Measurements from ENCODE around the gene PLSCR1.
"Not testable (repeated sequence)": the region's sequence is repeated elsewhere in the genome, so short reads cannot be mapped to it uniquely, and the experiment has no call there.

Gene PLSCR1

GRCh38 chr3:146550070-146550615 is 5.7 kb upstream of the PLSCR1 start:
- in situ Hi-C loops (cut with HindIII; ENCODE audit: low sequenced_read_pairs): no loop called here

- in situ Hi-C loops (cut with HindIII; ENCODE audit: low sequenced_read_pairs): no loop called here
Measured at GRCh38 chr3:146547235-146547835, 2.9 kb upstream of the PLSCR1 start.

GRCh38 chr3:146546366-146546965 is 2.1 kb upstream of the PLSCR1 start:
- in situ Hi-C loops (cut with HindIII; ENCODE audit: low sequenced_read_pairs): no loop called here

- in situ Hi-C loops (cut with HindIII; ENCODE audit: low sequenced_read_pairs): no loop called here
Measured at GRCh38 chr3:146544929-146545528, 622 bp upstream of the PLSCR1 start.

GRCh38 chr3:146543461-146544001 is 876 bp downstream of the PLSCR1 start:
- in situ Hi-C loops (cut with HindIII; ENCODE audit: low sequenced_read_pairs): no loop called here

GRCh38 chr3:146542978-146543377 is 1.4 kb downstream of the PLSCR1 start:
- in situ Hi-C loops (cut with HindIII; ENCODE audit: low sequenced_read_pairs): no loop called here

- in situ Hi-C loops (cut with HindIII; ENCODE audit: low sequenced_read_pairs): no loop called here
Measured at GRCh38 chr3:146542179-146542578, 2.2 kb downstream of the PLSCR1 start.

GRCh38 chr3:146540978-146541377 is 3.4 kb downstream of the PLSCR1 start:
- in situ Hi-C loops (cut with HindIII; ENCODE audit: low sequenced_read_pairs): no loop called here

- in situ Hi-C loops (cut with HindIII; ENCODE audit: low sequenced_read_pairs): no loop called here
Measured at GRCh38 chr3:146540236-146540635, 4.2 kb downstream of the PLSCR1 start.

- in situ Hi-C loops (cut with HindIII; ENCODE audit: low sequenced_read_pairs): no loop called here
Measured at GRCh38 chr3:146539315-146539714, 5.1 kb downstream of the PLSCR1 start.

GRCh38 chr3:146537603-146538002 is 6.8 kb downstream of the PLSCR1 start:
- in situ Hi-C loops (cut with HindIII; ENCODE audit: low sequenced_read_pairs): no loop called here

- in situ Hi-C loops (cut with HindIII; ENCODE audit: low sequenced_read_pairs): no loop called here
Measured at GRCh38 chr3:146536681-146537080, 7.7 kb downstream of the PLSCR1 start.

- in situ Hi-C loops (cut with HindIII; ENCODE audit: low sequenced_read_pairs): no loop called here
Measured at GRCh38 chr3:146532406-146532805, 12.0 kb downstream of the PLSCR1 start.

GRCh38 chr3:146530609-146531008 is 13.8 kb downstream of the PLSCR1 start:
- in situ Hi-C loops (cut with HindIII; ENCODE audit: low sequenced_read_pairs): no loop called here

- in situ Hi-C loops (cut with HindIII; ENCODE audit: low sequenced_read_pairs): no loop called here
Measured at GRCh38 chr3:146529021-146529420, 15.4 kb downstream of the PLSCR1 start.

- in situ Hi-C loops (cut with HindIII; ENCODE audit: low sequenced_read_pairs): no loop called here
Measured at GRCh38 chr3:146524961-146525360, 19.4 kb downstream of the PLSCR1 start.

- in situ Hi-C loops (cut with HindIII; ENCODE audit: low sequenced_read_pairs): no loop called here
Measured at GRCh38 chr3:146523531-146523930, 20.9 kb downstream of the PLSCR1 start.

GRCh38 chr3:146522174-146523158 is 21.9 kb downstream of the PLSCR1 start:
- in situ Hi-C loops (cut with HindIII; ENCODE audit: low sequenced_read_pairs): not testable (repeated sequence)

GRCh38 chr3:146521394-146521793 is 23.0 kb downstream of the PLSCR1 start:
- in situ Hi-C loops (cut with HindIII; ENCODE audit: low sequenced_read_pairs): no loop called here

- in situ Hi-C loops (cut with HindIII; ENCODE audit: low sequenced_read_pairs): no loop called here
Measured at GRCh38 chr3:146519810-146520209, 24.6 kb downstream of the PLSCR1 start.
